ENCODE measurements around the gene CIZ1. TPM values are rescaled to one million over a fixed set of nuclear protein-coding genes. Genes with fewer than 3 reads are reported as not detected.

CIZ1 gene
- polyA plus RNA-seq, 1 of the 3 experiments (the other 2 are of a cell fraction) = 37.0 TPM

GRCh38 chr9:128149001-128149701, 42.2 kb downstream of the CIZ1 start, which contains the start of gene LCN2:
LCN2 (plus strand) TSS chr9:128149453; CDS start chr9:128149526, 73 bp downstream.
- H3K79me2 ChIP-seq (ENCODE audit: insufficient read depth) = no peaks in the 10 kb centered on the region
- H3K27me3 ChIP-seq (ENCODE audit: insufficient read depth) = no peaks in the 10 kb centered on the region
- H3K36me3 ChIP-seq (replicated peaks in 1 of 2; ENCODE audit: control insufficient read depth in 1 of 2, insufficient read depth in 2 of 2, low read length in 1 of 2) = no peaks in the 10 kb centered on the region
- ChIA-PET CTCF (interaction anchor here (4.4 kb wide), 1 partner anchor 32 kb away, joined by 20 read pairs; no protein-coding TSS in a partner anchor), POLR2A (no interaction called here)
- no peaks in the 10 kb centered on the region for H4K20me1 ChIP-seq (ENCODE audit: insufficient read depth)
- WGBS (ENCODE audit: low lambda C conversion rate) = 86% methylated on average over 8 of the region's 9 CpGs
- no peak within 1 kb of the TSS for H3K9ac ChIP-seq
- H3K9me3 ChIP-seq = no peaks in the 10 kb centered on the region
- H3K4me3 ChIP-seq (ENCODE audit: low read depth in 2 of 2, low read length in 1 of 2) = no peak within 1 kb of the TSS
- no peak within 1 kb of the TSS for H2AFZ ChIP-seq (ENCODE audit: low read depth)
- H3K4me1 ChIP-seq (ENCODE audit: control insufficient read depth in 1 of 2, insufficient read depth in 2 of 2, low read depth in 1 of 2, low read length in 1 of 2) = no peaks in the 10 kb centered on the region; a peak in 1 of 4 replicates
- no peak within 1 kb of the TSS for H3K4me2 ChIP-seq
- no peak for DNase-seq
- no peaks in the 10 kb centered on the region for H3F3A ChIP-seq (replicated peaks; ENCODE audit: insufficient read depth)
- no peaks in the 10 kb centered on the region for H3K9me2 ChIP-seq
- no peak for TF ChIP-seq TEAD4 (IDR thresholded peaks at IDR 0.05; ENCODE audit: borderline replicate concordance, insufficient read depth)
- TF ChIP-seq ZBTB33 (IDR thresholded peaks at IDR 0.05; ENCODE audit: borderline replicate concordance, low read depth) = no peak
- TF ChIP-seq RAD21 (IDR thresholded peaks at IDR 0.05; ENCODE audit: low read length) = no peak
- TF ChIP-seq CHD2 (IDR thresholded peaks at IDR 0.05; ENCODE audit: low read length, partially characterized antibody) = no peak
- no peak for TF ChIP-seq YY1 (IDR thresholded peaks at IDR 0.05; ENCODE audit: low read depth)
- no peak for TF ChIP-seq SMC3 (IDR thresholded peaks at IDR 0.05; ENCODE audit: low read depth, low read length)
- H3K27ac ChIP-seq (ENCODE audit: low read depth in 2 of 2, low read length in 1 of 2) = no peak within 1 kb of the TSS

DNA sequence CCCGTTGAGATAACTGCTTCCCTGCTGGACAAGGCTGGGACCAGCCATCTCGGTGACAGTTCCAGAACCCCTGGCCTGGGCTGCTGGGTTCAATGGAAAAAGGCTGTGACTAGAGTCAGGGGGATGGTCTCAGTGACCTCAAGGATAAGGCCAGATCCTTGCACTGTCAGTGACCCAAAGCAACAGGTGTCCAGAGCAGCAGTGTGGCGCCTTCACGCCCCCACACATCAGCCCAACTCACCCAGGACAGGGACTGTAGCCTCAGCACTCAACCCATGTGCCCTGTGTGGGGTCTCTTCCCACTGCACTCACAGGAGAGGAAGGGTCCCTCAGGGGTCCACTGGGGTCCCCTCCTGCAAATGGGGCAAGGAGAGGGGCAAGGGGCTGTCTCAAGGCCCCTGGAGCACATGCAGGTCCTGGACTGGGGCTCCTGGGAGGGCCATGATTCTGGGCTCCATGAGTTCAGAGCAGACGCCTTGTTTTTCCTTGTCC, 42.8 kb downstream of the CIZ1 start:
- whole genome bisulfite sequencing (ENCODE audit: low lambda C conversion rate) = 82% methylated on average over 2 of the region's 5 CpGs
- H3K27ac ChIP-seq (ENCODE audit: low read depth in 2 of 2, low read length in 1 of 2) = no peak overlapping the region
- no peak overlapping the region for H3K4me2 ChIP-seq
- H3K79me2 ChIP-seq (ENCODE audit: insufficient read depth) = no peaks in the 10 kb centered on the region
- DNase-seq = no peak
- H3K4me3 ChIP-seq (ENCODE audit: low read depth in 2 of 2, low read length in 1 of 2) = no peak overlapping the region
- ChIA-PET CTCF (interaction anchor here (1.0 to 1.1 kb wide), 2 partner anchors 31 to 205 kb away, joined by 3 to 4 read pairs; no protein-coding TSS in a partner anchor), POLR2A (no interaction called here)
- no peaks in the 10 kb centered on the region for H3K36me3 ChIP-seq (replicated peaks in 1 of 2; ENCODE audit: control insufficient read depth in 1 of 2, insufficient read depth in 2 of 2, low read length in 1 of 2)
- no peak overlapping the region for H2AFZ ChIP-seq (ENCODE audit: low read depth)
- H3K9me2 ChIP-seq = no peaks in the 10 kb centered on the region
- no peaks in the 10 kb centered on the region for H4K20me1 ChIP-seq (ENCODE audit: insufficient read depth)
- H3F3A ChIP-seq (replicated peaks; ENCODE audit: insufficient read depth) = no peaks in the 10 kb centered on the region
- no peak overlapping the region for H3K9ac ChIP-seq
- H3K9me3 ChIP-seq = no peaks in the 10 kb centered on the region
- H3K4me1 ChIP-seq (ENCODE audit: control insufficient read depth in 1 of 2, insufficient read depth in 2 of 2, low read depth in 1 of 2, low read length in 1 of 2) = no peaks in the 10 kb centered on the region; a peak in 1 of 4 replicates
- H3K27me3 ChIP-seq (ENCODE audit: insufficient read depth) = no peaks in the 10 kb centered on the region
- TF ChIP-seq, protein P1, sequence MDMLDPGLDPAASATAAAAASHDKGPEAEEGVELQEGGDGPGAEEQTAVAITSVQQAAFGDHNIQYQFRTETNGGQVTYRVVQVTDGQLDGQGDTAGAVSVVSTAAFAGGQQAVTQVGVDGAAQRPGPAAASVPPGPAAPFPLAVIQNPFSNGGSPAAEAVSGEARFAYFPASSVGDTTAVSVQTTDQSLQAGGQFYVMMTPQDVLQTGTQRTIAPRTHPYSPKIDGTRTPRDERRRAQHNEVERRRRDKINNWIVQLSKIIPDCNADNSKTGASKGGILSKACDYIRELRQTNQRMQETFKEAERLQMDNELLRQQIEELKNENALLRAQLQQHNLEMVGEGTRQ (IDR thresholded peaks at IDR 0.05; ENCODE audit: borderline replicate concordance, low read depth, low read length) = no peak
- TF ChIP-seq IRF3 (IDR thresholded peaks at IDR 0.05; ENCODE audit: low read depth, low read length) = no peak
- TF ChIP-seq REST (IDR thresholded peaks at IDR 0.05; ENCODE audit: low read depth, low read length) = no peak
- TF ChIP-seq ELF1 (IDR thresholded peaks at IDR 0.05) = no peak
- TF ChIP-seq NFIC (IDR thresholded peaks at IDR 0.05; ENCODE audit: borderline replicate concordance) = no peak
- TF ChIP-seq POLR2AphosphoS5 (IDR thresholded peaks at IDR 0.05; ENCODE audit: low read depth, low read length) = no peak
- TF ChIP-seq TEAD4 (IDR thresholded peaks at IDR 0.05; ENCODE audit: borderline replicate concordance, insufficient read depth) = no peak
- no peak for TF ChIP-seq SIN3A (IDR thresholded peaks at IDR 0.05; ENCODE audit: borderline replicate concordance, low read depth, low read length)
- no peak for TF ChIP-seq GATA2 (CRISPR knock-in tag; IDR thresholded peaks at IDR 0.05)
- no peak for TF ChIP-seq RFX5 (IDR thresholded peaks at IDR 0.05; ENCODE audit: low read length)
- no peak for TF ChIP-seq FOXJ3 (CRISPR knock-in tag; IDR thresholded peaks at IDR 0.05)

All from SK-N-SH (cell line).